K562 (cell line): ENCODE data around the gene OBSL1. TPM values are rescaled to one million over a fixed set of nuclear protein-coding genes. Genes with fewer than 3 reads are reported as not detected.

Source experiments
- CEBPG ChIP-seq, 3 experiments: fragments of 200-800 bp in 1 of 3; sonication (Bioruptor generic) in 1 of 3; sonication (generic) in 1 of 3; formaldehyde crosslinking in 1 of 3; IDR thresholded peaks in 2 of 3; conservative IDR thresholded peaks in 1 of 3; 2 replicates each; pipeline versions ENCODE4 v1.6.1 to v1.8.0; 2016 to 2022; ENCODE audit warnings: missing compliant biosample characterization in 2 of 3, missing genetic modification characterization in 2 of 3, mild to moderate bottlenecking in 1 of 3, missing genetic modification reagents in 1 of 3
- CHD2 ChIP-seq: IDR thresholded peaks from 2 replicates; pipeline ENCODE4 v1.6.1; 2011; ENCODE audit warnings: low read depth, low read length
- COPS2 ChIP-seq: fragments of 450-650 bp; conservative IDR thresholded peaks from 2 replicates; pipeline ENCODE4 v1.6.1; 2016; ENCODE audit warnings: mild to moderate bottlenecking, moderate library complexity
- ETV1 ChIP-seq: fragments of 450-650 bp; conservative IDR thresholded peaks from 2 replicates; pipeline ENCODE4 v1.6.1; 2016; ENCODE audit warnings: missing genetic modification characterization, control low read depth, low read depth, missing compliant biosample characterization
- EZH2 ChIP-seq: IDR thresholded peaks from 2 replicates; pipeline ENCODE4 v1.6.1; 2012; ENCODE audit warnings: low read depth, mild to moderate bottlenecking, inconsistent platforms, low read length, borderline replicate concordance
- JUND ChIP-seq, 2 experiments: IDR thresholded peaks; 2 replicates in 1 of 2; 3 replicates in 1 of 2; pipeline ENCODE4 v1.6.1; 2011; ENCODE audit warnings: borderline replicate concordance in 2 of 2, low read depth in 2 of 2, low read length in 2 of 2, improper control_type of control experiment in 1 of 2, missing biosample characterization in 1 of 2, missing genetic modification characterization in 1 of 2, missing genetic modification reagents in 1 of 2
- MBD2 ChIP-seq: sonication (generic); IDR thresholded peaks from 2 replicates; pipeline ENCODE4 v1.6.1; 2016; ENCODE audit warnings: low read depth, borderline replicate concordance
- MIER1 ChIP-seq: fragments of 450-650 bp; IDR thresholded peaks from 2 replicates; pipeline ENCODE4 v1.6.1; 2016; ENCODE audit warnings: antibody characterized with exemption, mild to moderate bottlenecking, low read depth
- NCOA1 ChIP-seq: fragments of 450-650 bp; IDR thresholded peaks from 2 replicates; pipeline ENCODE4 v1.6.1; 2016; ENCODE audit warnings: low read depth
- NCOR1 ChIP-seq: fragments of 450-650 bp; IDR thresholded peaks from 2 replicates; pipeline ENCODE4 v1.6.1; 2016; ENCODE audit warnings: mild to moderate bottlenecking, moderate library complexity
- NFE2 ChIP-seq: IDR thresholded peaks from 2 replicates; pipeline ENCODE4 v1.6.1; 2014; ENCODE audit warnings: antibody characterized with exemption, low read depth
- POLR3A ChIP-seq: IDR thresholded peaks from 2 replicates; pipeline ENCODE4 v1.6.1; 2011; ENCODE audit warnings: borderline replicate concordance, mild to moderate bottlenecking, moderate library complexity; ENCODE audit not compliant: insufficient read length, insufficient read depth; ENCODE audit errors: extremely low read depth
- RBBP5 ChIP-seq: fragments of 200-600 bp; sonication (generic); IDR thresholded peaks from 2 replicates; pipeline ENCODE4 v1.6.1; 2012; ENCODE audit warnings: borderline replicate concordance, mild to moderate bottlenecking, low read length, control low read depth, inconsistent platforms; ENCODE audit not compliant: insufficient read depth, poor library complexity, severe bottlenecking
- SETDB1 ChIP-seq: IDR thresholded peaks from one replicate; pipeline ENCODE4 v1.6.1; 2012; ENCODE audit warnings: low read length, control low read depth, inconsistent platforms
- SRSF3 ChIP-seq: fragments of 200-400 bp; formaldehyde crosslinking; IDR thresholded peaks from 2 replicates; pipeline ENCODE4 v1.6.1; 2016; ENCODE audit warnings: mild to moderate bottlenecking, low read length, moderate library complexity; ENCODE audit not compliant: insufficient read depth
- TAL1 ChIP-seq: fragments of 450-650 bp; IDR thresholded peaks from 2 replicates; pipeline ENCODE4 v1.6.1; 2016; ENCODE audit warnings: mild to moderate bottlenecking
- XRCC4 ChIP-seq: IDR thresholded peaks from one replicate; pipeline ENCODE4 v1.6.1; 2011; ENCODE audit not compliant: insufficient read depth, insufficient read length; ENCODE audit errors: extremely low read depth
- ZNF224 ChIP-seq: sonication (generic); formaldehyde crosslinking; IDR thresholded peaks from 2 replicates; pipeline ENCODE4 v1.8.0; 2022; ENCODE audit warnings: mild to moderate bottlenecking, missing genetic modification reagents
- ZNF41 ChIP-seq: fragments of 250-450 bp; sonication (Bioruptor Pico); conservative IDR thresholded peaks from 2 replicates; pipeline ENCODE4 v1.4.0; 2020; ENCODE audit warnings: mild to moderate bottlenecking
- ZNF583 ChIP-seq: fragments of 250-450 bp; sonication (Bioruptor Pico); IDR thresholded peaks from 2 replicates; pipeline ENCODE4 v1.4.0; 2020
- polyA plus RNA-seq, 8 experiments: library from polyadenylated mRNA; depleted of rRNA in 4 of 8; stranded (reverse) in 5 of 8; unstranded in 3 of 8; fragments of >200 nt; fragmentation: Nextera tagmentation in 2 of 8; fragmentation: Illumina TruSeq in 1 of 8; extraction: Ambion mirVana in 2 of 8; extraction: Trizol in 1 of 8; gene quantifications; 2 replicates each; pipeline versions ENCODE4 v1.2.1 to v1.2.3, GENCODE V29; 2011 to 2014; ENCODE audit warnings: inconsistent platforms in 1 of 8, missing spikeins in 1 of 8
- total RNA-seq, 7 experiments: library from RNA; depleted of rRNA in 6 of 7; stranded (reverse); fragments of >200 nt in 6 of 7; fragmentation: Illumina TruSeq in 2 of 7; extraction: Trizol in 2 of 7; gene quantifications; 2 replicates each; pipeline versions ENCODE4 v1.2.1 to v1.2.3, GENCODE V29; 2011 to 2021; ENCODE audit warnings: low replicate concordance in 1 of 7
- TF ChIP-seq, protein P1 (sequence below): fragments of 450-650 bp; formaldehyde crosslinking; IDR thresholded peaks from 2 replicates; pipeline ENCODE4 v1.4.0; 2020; ENCODE audit warnings: mild to moderate bottlenecking, moderate library complexity
- TF ChIP-seq, protein P2 (sequence below): sonication (generic); formaldehyde crosslinking; IDR thresholded peaks from 2 replicates; pipeline ENCODE4 v1.9.0; 2022; ENCODE audit warnings: mild to moderate bottlenecking, missing genetic modification reagents
- TF ChIP-seq, protein P3 (sequence below), 3 experiments: IDR thresholded peaks in 2 of 3; conservative IDR thresholded peaks in 1 of 3; 2 replicates each; pipeline ENCODE4 v1.5.1; 2011 to 2012; ENCODE audit warnings: low read length in 3 of 3, mild to moderate bottlenecking in 3 of 3, control low read depth in 2 of 3, improper control_type of control experiment in 1 of 3, inconsistent platforms in 1 of 3, low read depth in 1 of 3, mixed read lengths in 1 of 3, moderate library complexity in 1 of 3; ENCODE audit not compliant: insufficient read depth in 2 of 3

Gene OBSL1
- total and polyA plus RNA-seq, 9 of the 15 experiments (the other 6 are each of a cell fraction or from before 2014, with no cell fraction given): 1.2 to 26.6 (median 8.6) TPM

DNA sequence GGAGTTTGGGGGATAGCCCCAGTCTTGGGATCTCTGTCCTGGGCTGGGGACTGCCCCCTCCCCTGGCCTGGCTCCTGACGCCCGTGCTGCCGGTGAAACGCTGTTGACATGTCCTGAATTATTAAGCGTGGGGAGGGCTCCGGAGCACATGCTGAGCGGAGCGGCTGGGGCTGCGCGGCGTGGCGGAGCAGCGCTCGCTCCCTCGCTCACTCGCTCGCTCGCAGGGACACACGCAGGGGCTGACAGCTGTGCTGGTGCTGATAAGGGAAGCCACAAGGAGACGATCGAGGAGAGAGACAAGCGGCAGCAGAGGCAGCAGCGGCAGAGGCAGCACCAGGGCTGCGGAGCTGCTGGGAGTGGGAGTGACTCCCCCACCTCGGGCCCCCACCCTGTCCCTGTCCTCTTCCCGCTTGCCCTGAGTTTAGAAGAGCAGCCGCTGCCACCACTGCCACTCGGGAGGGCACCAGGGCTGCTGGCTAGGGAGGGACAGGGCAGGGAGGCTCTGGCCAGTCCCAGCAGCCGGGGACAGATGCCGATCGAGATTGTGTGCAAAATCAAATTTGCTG is 57.1 kb downstream of the OBSL1 start, which contains the start of gene ASIC4 (continued):
- TF ChIP-seq, protein P1, sequence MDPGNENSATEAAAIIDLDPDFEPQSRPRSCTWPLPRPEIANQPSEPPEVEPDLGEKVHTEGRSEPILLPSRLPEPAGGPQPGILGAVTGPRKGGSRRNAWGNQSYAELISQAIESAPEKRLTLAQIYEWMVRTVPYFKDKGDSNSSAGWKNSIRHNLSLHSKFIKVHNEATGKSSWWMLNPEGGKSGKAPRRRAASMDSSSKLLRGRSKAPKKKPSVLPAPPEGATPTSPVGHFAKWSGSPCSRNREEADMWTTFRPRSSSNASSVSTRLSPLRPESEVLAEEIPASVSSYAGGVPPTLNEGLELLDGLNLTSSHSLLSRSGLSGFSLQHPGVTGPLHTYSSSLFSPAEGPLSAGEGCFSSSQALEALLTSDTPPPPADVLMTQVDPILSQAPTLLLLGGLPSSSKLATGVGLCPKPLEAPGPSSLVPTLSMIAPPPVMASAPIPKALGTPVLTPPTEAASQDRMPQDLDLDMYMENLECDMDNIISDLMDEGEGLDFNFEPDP (CRISPR knock-in tag): no peak
- no peak for TF ChIP-seq XRCC4
- peak; percentile 76 for TF ChIP-seq NCOA1
- TF ChIP-seq ZNF583 (CRISPR knock-in tag): peak; percentile 61; the same call in 1 of the 2 replicates
- TF ChIP-seq CEBPG (CRISPR knock-in tag; IDR thresholded peaks at IDR 0.05): no peak
- TF ChIP-seq CEBPG (tag; conservative IDR thresholded peaks at IDR 0.05 in 1 of 2, IDR thresholded peaks at IDR 0.05 in 1 of 2): no peak
- peak; percentile 72 for TF ChIP-seq JUND (IDR thresholded peaks at IDR 0.05; ENCODE audit: borderline replicate concordance, low read depth, low read length)
- TF ChIP-seq JUND (tag; IDR thresholded peaks at IDR 0.05; ENCODE audit: borderline replicate concordance, low read depth, low read length): peak; percentile 43; the same call in 1 of the 3 replicates
- TF ChIP-seq EZH2: no peak
- TF ChIP-seq SRSF3: no peak
- TF ChIP-seq POLR3A: no peak
- TF ChIP-seq MBD2: 0 out of 2 replicates have a peak, but pooled peaks have one; percentile 23
- TF ChIP-seq, protein P2, sequence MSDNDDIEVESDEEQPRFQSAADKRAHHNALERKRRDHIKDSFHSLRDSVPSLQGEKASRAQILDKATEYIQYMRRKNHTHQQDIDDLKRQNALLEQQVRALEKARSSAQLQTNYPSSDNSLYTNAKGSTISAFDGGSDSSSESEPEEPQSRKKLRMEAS: peak; percentile 96
- TF ChIP-seq ZNF224: no peak
- TF ChIP-seq, protein P3, sequence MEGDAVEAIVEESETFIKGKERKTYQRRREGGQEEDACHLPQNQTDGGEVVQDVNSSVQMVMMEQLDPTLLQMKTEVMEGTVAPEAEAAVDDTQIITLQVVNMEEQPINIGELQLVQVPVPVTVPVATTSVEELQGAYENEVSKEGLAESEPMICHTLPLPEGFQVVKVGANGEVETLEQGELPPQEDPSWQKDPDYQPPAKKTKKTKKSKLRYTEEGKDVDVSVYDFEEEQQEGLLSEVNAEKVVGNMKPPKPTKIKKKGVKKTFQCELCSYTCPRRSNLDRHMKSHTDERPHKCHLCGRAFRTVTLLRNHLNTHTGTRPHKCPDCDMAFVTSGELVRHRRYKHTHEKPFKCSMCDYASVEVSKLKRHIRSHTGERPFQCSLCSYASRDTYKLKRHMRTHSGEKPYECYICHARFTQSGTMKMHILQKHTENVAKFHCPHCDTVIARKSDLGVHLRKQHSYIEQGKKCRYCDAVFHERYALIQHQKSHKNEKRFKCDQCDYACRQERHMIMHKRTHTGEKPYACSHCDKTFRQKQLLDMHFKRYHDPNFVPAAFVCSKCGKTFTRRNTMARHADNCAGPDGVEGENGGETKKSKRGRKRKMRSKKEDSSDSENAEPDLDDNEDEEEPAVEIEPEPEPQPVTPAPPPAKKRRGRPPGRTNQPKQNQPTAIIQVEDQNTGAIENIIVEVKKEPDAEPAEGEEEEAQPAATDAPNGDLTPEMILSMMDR (IDR thresholded peaks at IDR 0.05 in 2 of 3, conservative IDR thresholded peaks at IDR 0.05 in 1 of 3; ENCODE audit: insufficient read depth in 2 of 3, low read depth in 1 of 3, low read length in 3 of 3): no peak
- TF ChIP-seq MIER1: no peak
- TF ChIP-seq NCOR1: peak; percentile 91
- peak; percentile 93 for TF ChIP-seq TAL1
- TF ChIP-seq CHD2: 0 out of 2 replicates have a peak, but pooled peaks have one; percentile 13
- 0 out of 2 replicates have a peak, but pooled peaks have one; percentile 28 for TF ChIP-seq ETV1 (tag)
- TF ChIP-seq COPS2: no peak
- TF ChIP-seq ZNF41: 0 out of 2 replicates have a peak, but pooled peaks have one; percentile 39
- TF ChIP-seq RBBP5: no peak
- no peak for TF ChIP-seq SETDB1
- no peak for TF ChIP-seq NFE2
